Mucosa of rectum (tissue), 2 donors: Measurements from ENCODE around the gene NSMCE1.
"Not testable (repeated sequence)": the region's sequence is repeated elsewhere in the genome, so short reads cannot be mapped to it uniquely, and the experiment has no call there.

ENCODE experiments used
- H3K27ac ChIP-seq, 2 donors: one replicate each; pipeline ENCODE4 v1.7.0; 2013; ENCODE audit warnings: inconsistent platforms in 2 of 2, low read depth in 2 of 2, low read length in 2 of 2
- H3K27me3 ChIP-seq, 2 donors: one replicate each; pipeline ENCODE4 v1.7.0; 2013; ENCODE audit warnings: low read length in 2 of 2; ENCODE audit not compliant: control insufficient read depth in 2 of 2, insufficient read depth in 2 of 2
- H3K36me3 ChIP-seq, 2 donors: one replicate each; pipeline ENCODE4 v1.7.0; 2013; ENCODE audit warnings: low read length in 2 of 2; ENCODE audit not compliant: control insufficient read depth in 2 of 2, insufficient read depth in 2 of 2
- H3K4me1 ChIP-seq, 2 donors: one replicate each; pipeline ENCODE4 v1.7.0; 2013; ENCODE audit warnings: low read length in 2 of 2, mild to moderate bottlenecking in 1 of 2; ENCODE audit not compliant: control insufficient read depth in 2 of 2, insufficient read depth in 2 of 2
- H3K4me3 ChIP-seq, 2 donors: one replicate each; pipeline ENCODE4 v1.7.0; 2013; ENCODE audit warnings: low read length in 2 of 2
- H3K9ac ChIP-seq, 2 donors: one replicate each; pipeline ENCODE4 v1.7.0; 2013; ENCODE audit warnings: low read length in 2 of 2, low read depth in 1 of 2, mild to moderate bottlenecking in 1 of 2
- H3K9me3 ChIP-seq, 2 donors: one replicate each; pipeline ENCODE4 v1.7.0; 2013; ENCODE audit warnings: low read length in 2 of 2; ENCODE audit not compliant: control insufficient read depth in 2 of 2
- donor health status: healthy.
- donor health status: Normal muscosa, but diverticular disease.

Gene NSMCE1

DNA sequence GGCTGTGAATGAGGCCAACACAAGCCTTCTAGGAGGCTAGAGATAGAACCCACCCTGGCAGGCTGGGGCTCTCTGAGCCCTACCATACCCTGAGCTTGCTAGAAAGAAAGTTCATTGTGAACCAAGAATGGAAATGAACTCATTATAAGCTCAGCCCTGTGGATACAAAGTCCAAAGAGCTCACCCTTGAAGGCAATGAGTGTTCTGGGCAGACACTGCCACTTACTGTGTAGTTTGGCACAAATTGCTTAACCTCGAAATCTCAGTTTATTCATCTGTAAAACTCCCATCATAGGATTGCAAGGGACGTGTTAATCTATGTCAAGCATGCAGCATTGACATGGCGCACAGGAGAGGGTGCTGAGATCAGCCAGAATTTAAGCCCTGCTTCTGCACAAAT is 59.8 kb downstream of the NSMCE1 start:
- no peaks in the 10 kb centered on the region for H3K9me3 ChIP-seq
- peaks cover 8 to 27% of the 10 kb centered on the region in 2 donors for H3K4me1 ChIP-seq
- peaks cover 6 to 12% of the 10 kb centered on the region in 2 donors for H3K36me3 ChIP-seq
- peak overlapping the region; percentile 52 to 85 for H3K27ac ChIP-seq
- no peaks in the 10 kb centered on the region for H3K27me3 ChIP-seq
- H3K4me3 ChIP-seq, result peak overlapping the region; percentile 29 to 41
- no peak overlapping the region for H3K9ac ChIP-seq

DNA sequence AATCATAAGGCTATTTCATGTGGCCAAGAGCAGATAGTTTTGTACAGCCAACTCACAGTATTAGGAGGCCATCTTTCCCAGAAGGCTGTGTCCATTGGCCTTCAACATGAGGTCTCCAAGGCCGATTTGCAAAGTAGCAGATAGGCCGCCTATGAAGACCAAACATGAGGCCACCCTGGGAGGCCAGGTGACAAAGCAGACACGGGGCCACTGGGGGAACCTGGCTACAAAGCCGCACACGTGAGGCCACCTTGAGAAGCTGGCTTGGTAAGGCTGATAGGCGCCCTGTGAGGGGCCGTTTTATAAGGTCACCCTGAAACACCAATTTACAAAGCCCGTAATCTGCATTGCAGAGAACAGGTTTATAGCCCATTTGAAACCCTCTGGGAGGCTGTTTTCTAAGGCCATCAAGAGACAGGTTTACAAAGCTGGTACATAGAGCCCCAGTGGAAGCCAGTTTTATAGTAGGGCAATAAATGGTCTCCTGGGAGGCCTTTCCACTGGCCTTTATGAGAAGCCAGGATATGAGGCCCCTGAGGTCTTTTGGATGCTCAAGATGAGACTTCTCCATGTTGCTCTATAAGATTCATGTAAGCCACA is 60.4 kb downstream of the NSMCE1 start:
- H3K9ac ChIP-seq, result peak overlapping the region in 1 of 2 donors; percentile 5
- H3K27ac ChIP-seq, result peak overlapping the region; percentile 52 to 85
- H3K4me3 ChIP-seq, result peak overlapping the region; percentile 29 to 41
- no peaks in the 10 kb centered on the region for H3K27me3 ChIP-seq
- no peaks in the 10 kb centered on the region for H3K9me3 ChIP-seq
- H3K36me3 ChIP-seq, result peaks cover 6 to 12% of the 10 kb centered on the region in 2 donors
- H3K4me1 ChIP-seq, result peaks cover 8 to 27% of the 10 kb centered on the region in 2 donors

DNA sequence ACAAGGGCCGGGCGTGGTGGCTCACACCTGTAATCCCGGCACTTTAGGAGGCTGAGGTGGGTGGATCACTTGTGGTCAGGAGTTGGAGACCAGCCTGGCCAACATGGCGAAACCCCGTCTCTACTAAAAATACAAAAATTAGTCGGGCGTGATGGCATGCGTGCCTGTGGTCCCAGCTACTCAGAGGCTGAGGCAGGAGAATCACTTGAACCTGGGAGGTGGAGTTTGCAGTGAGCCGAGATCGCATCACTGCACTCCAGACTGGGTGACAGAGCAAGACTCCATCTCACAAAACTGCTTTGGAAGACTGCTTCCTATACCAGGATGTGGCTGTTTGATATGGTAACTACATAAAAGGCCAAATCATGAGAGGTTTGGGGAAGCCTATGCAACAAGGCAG is 61.5 kb downstream of the NSMCE1 start:
- not testable (repeated sequence) for H3K27me3 ChIP-seq

DNA sequence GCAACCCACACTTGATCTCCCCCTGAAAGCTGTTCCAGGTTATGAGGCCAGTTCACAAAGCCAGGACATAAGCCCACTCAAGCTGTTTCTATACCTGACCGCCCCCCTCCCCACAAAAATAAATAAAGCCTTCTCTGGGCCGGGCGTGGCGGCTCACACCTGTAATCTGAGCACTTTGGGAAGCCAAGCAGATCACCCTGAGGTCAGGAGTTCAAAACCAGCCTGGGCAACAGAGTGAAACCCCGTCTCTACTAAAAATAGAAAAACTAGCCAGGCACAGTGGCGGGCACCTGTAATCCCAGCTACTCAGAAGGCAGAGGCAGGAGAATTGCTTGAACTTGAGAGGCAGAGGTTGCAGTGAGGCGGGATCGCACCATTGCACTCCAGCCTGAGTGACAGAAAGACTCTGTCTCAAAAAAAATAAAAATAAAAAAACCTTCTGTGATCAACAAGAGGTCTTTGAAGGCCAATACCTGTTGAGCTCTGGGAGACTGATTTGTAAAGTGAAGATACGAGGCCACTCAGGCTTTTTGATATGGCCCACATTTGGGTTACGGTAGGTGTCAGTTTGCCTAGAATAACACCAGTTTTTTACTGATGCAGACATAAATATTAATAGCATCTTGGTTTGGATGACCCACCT is 63.0 kb downstream of the NSMCE1 start:
- Histone ChIP-seq H3K9me3 (no peaks in the 10 kb centered on the region), H3K36me3 (peaks cover 5 to 7% of the 10 kb centered on the region in 2 donors), H3K4me1 (peaks cover 13 to 31% of the 10 kb centered on the region in 2 donors), H3K9ac (no peak overlapping the region), H3K27ac (no peak overlapping the region), H3K27me3 (no peaks in the 10 kb centered on the region), H3K4me3 (no peak overlapping the region)

More for the DNA sequence above, 61.5 kb downstream of the NSMCE1 start:
- not testable (repeated sequence) for H3K9me3 ChIP-seq, H3K4me3 ChIP-seq, H3K27ac ChIP-seq, H3K9ac ChIP-seq
- Histone ChIP-seq H3K36me3 (peaks cover 6 to 12% of the 10 kb centered on the region in 2 donors), H3K4me1 (peaks cover 13 to 31% of the 10 kb centered on the region in 2 donors)

DNA sequence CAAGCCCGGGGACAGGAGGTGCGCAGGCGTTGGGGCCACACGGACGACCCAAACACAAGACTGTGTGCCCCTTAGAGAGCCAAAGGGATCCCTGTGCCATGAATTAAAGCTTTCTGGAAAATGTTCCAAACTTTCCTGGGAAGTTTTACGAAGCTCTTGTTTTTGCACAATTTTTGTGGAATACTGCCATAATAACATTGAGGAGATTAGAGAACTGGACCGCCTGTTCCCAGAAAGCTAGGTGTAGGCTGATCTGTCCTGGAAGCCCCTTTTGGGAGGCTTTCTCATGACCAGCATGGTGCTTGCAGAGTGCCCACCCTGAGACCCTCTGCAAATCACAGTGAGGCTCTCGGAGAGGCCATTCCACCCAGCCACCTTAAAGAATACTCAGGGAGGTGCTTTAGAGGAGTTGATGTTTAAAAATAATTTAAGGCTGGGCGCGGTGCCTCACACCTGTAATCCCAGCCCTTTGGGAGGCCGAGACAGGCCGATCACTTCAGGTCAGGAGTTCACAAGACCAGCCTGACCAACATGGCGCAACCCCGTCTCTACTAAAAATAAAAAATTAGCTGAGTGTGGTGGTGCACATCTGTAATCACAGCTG is 64.2 kb downstream of the NSMCE1 start:
- Histone ChIP-seq H3K27ac (peak overlapping the region; percentile 99 to 100), H3K27me3 (no peaks in the 10 kb centered on the region), H3K9me3 (no peaks in the 10 kb centered on the region), H3K9ac (peak overlapping the region; percentile 96 to 98), H3K4me1 (peaks cover 13 to 30% of the 10 kb centered on the region in 2 donors), H3K4me3 (peak overlapping the region; percentile 94 to 96), H3K36me3 (no peaks in the 10 kb centered on the region)

DNA sequence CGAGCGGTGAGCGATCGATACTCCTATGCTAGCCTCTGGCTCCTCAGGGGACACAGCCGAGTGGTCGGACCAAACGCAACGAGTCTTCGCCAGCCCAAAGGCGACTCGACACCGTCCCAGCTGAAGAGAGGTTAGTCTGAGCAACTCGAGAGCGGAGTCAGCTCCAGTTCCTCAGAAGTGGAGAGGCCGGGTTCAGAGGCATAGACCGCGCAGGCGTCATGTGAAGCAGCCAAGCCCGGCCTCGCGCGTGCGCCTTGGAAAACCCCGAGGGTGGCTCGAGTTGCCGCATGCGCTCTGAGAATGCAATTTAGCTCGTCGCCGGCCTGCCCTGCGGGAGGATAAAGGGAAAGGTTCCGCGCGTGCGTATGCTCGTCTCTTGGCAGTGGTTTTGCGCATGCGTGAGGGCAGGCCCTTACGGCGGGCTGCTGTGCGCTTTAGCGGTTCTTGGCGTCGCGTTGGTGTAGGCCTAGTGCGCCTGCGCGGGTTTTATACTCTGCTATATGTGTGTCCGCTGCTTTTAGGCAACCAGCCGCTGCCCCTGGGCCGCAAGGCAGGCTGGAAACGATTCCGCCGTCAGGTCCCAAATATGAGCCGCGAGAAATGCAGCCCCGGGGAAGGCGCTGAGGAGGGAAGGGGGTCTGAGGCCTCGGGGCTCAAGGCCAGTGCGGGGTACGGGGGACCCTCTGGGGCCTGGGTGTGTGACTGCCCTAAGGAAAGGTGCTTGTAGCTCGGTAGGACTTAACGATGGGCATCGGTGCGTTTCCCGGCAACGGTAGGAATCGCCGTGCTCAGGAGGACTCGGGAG is 64.9 kb downstream of the NSMCE1 start, which contains the start of gene KDM8:
Gene KDM8, plus strand, starts transcription at position 20 of the 805 bp plus-strand sequence. CDS start 6,598 bp downstream, outside the sequence.
- peak within 1 kb of the TSS; percentile 99 to 100 for H3K27ac ChIP-seq

DNA sequence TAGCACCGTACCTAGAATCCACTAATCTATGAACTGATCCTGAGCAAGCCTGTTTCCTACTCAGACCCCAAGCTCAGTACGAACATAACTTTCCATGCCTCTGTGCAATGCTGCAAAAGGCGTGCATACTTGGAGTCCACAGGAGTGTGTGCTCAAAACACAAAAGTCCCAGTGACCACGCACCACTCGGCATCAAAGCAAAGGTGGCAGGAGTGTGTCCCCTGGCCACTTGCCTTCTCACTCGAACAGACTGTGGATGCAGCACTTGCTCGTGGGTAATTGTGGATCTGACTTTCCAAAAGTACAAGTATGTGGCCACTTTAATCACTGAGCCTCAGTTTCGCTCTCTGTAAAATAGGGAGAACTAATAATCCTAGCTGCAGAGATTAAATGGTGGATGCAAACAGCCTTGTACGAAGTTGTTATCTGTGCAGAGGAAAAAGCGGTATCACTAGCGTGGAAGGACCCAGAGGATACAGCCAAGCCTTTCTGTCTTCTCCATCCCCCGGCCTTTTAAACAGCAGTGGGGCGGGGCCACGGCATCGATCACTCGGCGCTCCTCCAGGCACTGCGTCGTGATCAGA is 65.6 kb downstream of the NSMCE1 start:
- Histone ChIP-seq H3K27me3 (no peaks in the 10 kb centered on the region), H3K9ac (peak overlapping the region; percentile 92 to 99), H3K4me3 (peak overlapping the region; percentile 96 to 98), H3K9me3 (no peaks in the 10 kb centered on the region), H3K4me1 (peaks cover 6 to 17% of the 10 kb centered on the region in 2 donors), H3K36me3 (no peaks in the 10 kb centered on the region), H3K27ac (peak overlapping the region; percentile 99 to 100)

More for the DNA sequence above, 64.9 kb downstream of the NSMCE1 start, which contains the start of gene KDM8:
- Histone ChIP-seq H3K9me3 (no peaks in the 10 kb centered on the region), H3K36me3 (no peaks in the 10 kb centered on the region), H3K27me3 (no peaks in the 10 kb centered on the region), H3K4me3 (peak within 1 kb of the TSS; percentile 96 to 98), H3K4me1 (peaks cover 13 to 24% of the 10 kb centered on the region in 2 donors), H3K9ac (peak within 1 kb of the TSS; percentile 96 to 99)

DNA sequence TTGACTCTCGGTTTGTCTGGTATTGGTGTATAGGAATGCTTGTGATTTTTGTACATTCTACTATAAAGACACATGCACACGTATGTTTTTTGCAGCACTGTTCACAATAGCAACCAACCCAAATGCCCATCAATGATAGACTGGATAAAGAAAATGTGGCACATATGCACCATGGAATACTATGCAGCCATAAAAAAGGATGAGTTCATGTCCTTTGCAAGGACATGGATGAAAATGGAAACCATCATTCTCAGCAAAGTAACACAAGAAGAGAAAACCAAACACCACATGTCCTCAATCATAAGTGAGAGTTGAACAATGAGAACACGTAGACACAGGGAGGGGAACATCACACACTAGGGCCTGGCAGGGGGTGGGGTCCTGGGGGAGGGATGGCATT is 67.7 kb downstream of the NSMCE1 start:
- not testable (repeated sequence) for H3K4me3 ChIP-seq, H3K36me3 ChIP-seq, H3K9me3 ChIP-seq, H3K27me3 ChIP-seq, H3K9ac ChIP-seq, H3K27ac ChIP-seq
- peaks cover 9 to 16% of the 10 kb centered on the region in 2 donors for H3K4me1 ChIP-seq

DNA sequence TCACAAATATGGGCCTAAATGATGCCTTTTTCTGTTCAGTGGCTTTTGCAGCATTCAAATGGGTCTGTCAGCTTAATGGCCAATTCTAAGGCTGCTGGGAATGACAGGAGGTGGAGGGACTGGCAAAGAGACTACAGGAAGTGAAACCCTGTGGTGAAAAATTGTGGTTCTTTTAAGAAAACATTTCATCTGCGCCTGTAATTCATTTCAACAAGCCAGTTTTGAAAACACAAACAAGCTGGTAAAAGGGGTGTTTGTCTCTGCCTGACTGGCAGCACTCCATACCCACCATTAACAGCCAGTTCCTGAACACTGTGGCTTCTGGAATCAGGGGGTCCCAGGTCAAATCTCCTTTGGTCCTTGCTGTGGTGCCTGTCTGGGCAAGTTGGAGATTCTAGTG is 68.8 kb downstream of the NSMCE1 start:
- Histone ChIP-seq H3K9ac (peak overlapping the region in 1 of 2 donors; percentile 17), H3K27me3 (no peaks in the 10 kb centered on the region), H3K9me3 (no peaks in the 10 kb centered on the region), H3K27ac (peak overlapping the region; percentile 71 to 72), H3K36me3 (no peaks in the 10 kb centered on the region), H3K4me1 (peaks cover 12 to 20% of the 10 kb centered on the region in 2 donors), H3K4me3 (no peak overlapping the region)
